H1 (cell line): Measurements from ENCODE around the gene UBR2. TPM values are rescaled to one million over a fixed set of nuclear protein-coding genes. Genes with fewer than 3 reads are reported as not detected.

Experiments
- CTCF ChIA-PET: fragments of 300-600 bp; sonication (Branson Sonifier 250); formaldehyde crosslinking; loops from one replicate; lab custom pipeline; 2021; ENCODE audit not compliant: partially characterized antibody; lab: Charles Lee
- POLR2A ChIA-PET: fragments of 300-600 bp; sonication (Branson Sonifier 250); formaldehyde crosslinking; loops from one replicate; lab custom pipeline; 2021; ENCODE audit warnings: inconsistent platforms; ENCODE audit not compliant: partially characterized antibody; lab: Charles Lee
- DNase-seq, 2 experiments: peaks; one replicate each; pipeline versions ENCODE4 v3.0.0 to v3.0.0-alpha.2; 2010 to 2022; ENCODE audit warnings: low spot score in 2 of 2, low read depth in 1 of 2, mixed read lengths in 1 of 2
- FAIRE-seq: peaks from 2 replicates; lab custom pipeline; 2011; peaks lifted over from hg19 to GRCh38; lab: Jason Lieb, UNC
- H2AFZ ChIP-seq: 2 replicates; pipeline ENCODE4 v1.8.1; 2012; ENCODE audit warnings: low read length, inconsistent platforms
- H2AK5ac ChIP-seq: 2 replicates; pipeline ENCODE4 v1.6.1; 2013; ENCODE audit warnings: low read depth, low read length
- H2BK120ac ChIP-seq: replicated peaks from 2 replicates; pipeline ENCODE3; 2013; ENCODE audit warnings: low read depth, low read length, inconsistent platforms
- H2BK12ac ChIP-seq: 2 replicates; pipeline ENCODE4 v1.6.1; 2013; ENCODE audit warnings: low read depth, low read length
- H2BK15ac ChIP-seq: 2 replicates; pipeline ENCODE4 v1.6.1; 2013; ENCODE audit warnings: low read length
- H2BK20ac ChIP-seq: 2 replicates; pipeline ENCODE4 v1.6.1; 2013; ENCODE audit warnings: low read length
- H2BK5ac ChIP-seq: 2 replicates; pipeline ENCODE4 v1.6.1; 2013; ENCODE audit warnings: low read depth, low read length
- H3K14ac ChIP-seq: 2 replicates; pipeline ENCODE4 v1.6.1; 2013; ENCODE audit warnings: inconsistent platforms; ENCODE audit not compliant: insufficient read length
- H3K18ac ChIP-seq: 2 replicates; pipeline ENCODE4 v1.6.1; 2013; ENCODE audit warnings: low read length; ENCODE audit errors: extremely low read depth
- H3K23ac ChIP-seq: 2 replicates; pipeline ENCODE4 v1.6.1; 2013; ENCODE audit warnings: inconsistent platforms; ENCODE audit not compliant: insufficient read length
- H3K23me2 ChIP-seq: 2 replicates; pipeline ENCODE4 v1.6.1; 2013; ENCODE audit warnings: low read depth, low read length
- H3K27ac ChIP-seq: 2 replicates; pipeline ENCODE4 v1.6.1; 2011; ENCODE audit warnings: low read depth, low read length, inconsistent platforms
- H3K27me3 ChIP-seq, 4 experiments: replicated peaks in 1 of 4; 1 replicate in 1 of 4; 2 replicates in 3 of 4; pipeline versions ENCODE4 v1.6.1 to v1.8.1; 2011 to 2013; ENCODE audit warnings: low read length in 3 of 4, mild to moderate bottlenecking in 3 of 4, inconsistent platforms in 2 of 4, mixed read lengths in 2 of 4, moderate library complexity in 1 of 4; ENCODE audit not compliant: control insufficient read depth in 3 of 4, insufficient read depth in 3 of 4; ENCODE audit errors: extremely low read depth in 1 of 4
- H3K36me3 ChIP-seq, 4 experiments: 2 replicates each; pipeline versions ENCODE4 v1.6.1 to v1.8.1; 2011 to 2013; ENCODE audit warnings: mild to moderate bottlenecking in 4 of 4, low read length in 3 of 4, moderate library complexity in 2 of 4, control low read depth in 1 of 4, inconsistent platforms in 1 of 4; ENCODE audit not compliant: insufficient read depth in 4 of 4, control insufficient read depth in 2 of 4
- H3K4ac ChIP-seq: replicated peaks from 2 replicates; pipeline ENCODE3; 2013; ENCODE audit warnings: low read length, low read depth, mixed read lengths, inconsistent platforms; ENCODE audit not compliant: insufficient read length
- H3K4me1 ChIP-seq, 4 experiments: replicated peaks in 1 of 4; 1 replicate in 1 of 4; 2 replicates in 3 of 4; pipeline versions ENCODE4 v1.6.1 to v1.8.1; 2011 to 2013; ENCODE audit warnings: low read length in 3 of 4, inconsistent platforms in 2 of 4, mixed read lengths in 1 of 4; ENCODE audit not compliant: insufficient read depth in 4 of 4, control insufficient read depth in 3 of 4
- H3K4me2 ChIP-seq, 2 experiments: 2 replicates each; pipeline versions ENCODE4 v1.6.1 to v1.8.1; 2011 to 2013; ENCODE audit warnings: low read depth in 2 of 2, low read length in 2 of 2, control low read depth in 1 of 2, inconsistent platforms in 1 of 2, mild to moderate bottlenecking in 1 of 2; ENCODE audit not compliant: insufficient read depth in 1 of 2
- H3K4me3 ChIP-seq, 4 experiments: fragments of 200-600, 300-600 bp in 1 of 4; sonication (generic), shearing (Covaris generic), sonication (Bioruptor Twin) in 1 of 4; 2 replicates each; pipeline versions ENCODE4 v1.5.1 to v1.8.1; 2011 to 2016; ENCODE audit warnings: low read length in 4 of 4, low read depth in 3 of 4, control low read depth in 2 of 4, inconsistent platforms in 2 of 4, mild to moderate bottlenecking in 2 of 4, mixed read lengths in 1 of 4, moderate library complexity in 1 of 4; ENCODE audit not compliant: insufficient read depth in 2 of 4; ENCODE audit errors: extremely low read depth in 1 of 4
- H3K56ac ChIP-seq: replicated peaks from 2 replicates; pipeline ENCODE3; 2013; ENCODE audit warnings: low read depth, mild to moderate bottlenecking, mixed read lengths, low read length, inconsistent platforms; ENCODE audit not compliant: insufficient read length
- H3K79me1 ChIP-seq: 2 replicates; pipeline ENCODE4 v1.6.1; 2013; ENCODE audit warnings: low read depth, low read length, control low read depth
- H3K79me2 ChIP-seq, 2 experiments: 2 replicates each; pipeline versions ENCODE4 v1.6.1 to v1.8.1; 2012 to 2013; ENCODE audit warnings: low read length in 2 of 2, mild to moderate bottlenecking in 2 of 2, inconsistent platforms in 1 of 2; ENCODE audit not compliant: insufficient read depth in 2 of 2, control insufficient read depth in 1 of 2
- H3K9ac ChIP-seq, 4 experiments: replicated peaks in 1 of 4; 1 replicate in 1 of 4; 2 replicates in 3 of 4; pipeline versions ENCODE4 v1.6.1 to v1.8.1; 2011 to 2013; ENCODE audit warnings: low read depth in 3 of 4, low read length in 3 of 4, control low read depth in 2 of 4, mild to moderate bottlenecking in 2 of 4, moderate library complexity in 2 of 4, inconsistent platforms in 1 of 4; ENCODE audit errors: extremely low read depth in 1 of 4
- H3K9me3 ChIP-seq, 2 experiments: 2 replicates each; pipeline versions ENCODE4 v1.6.1 to v1.8.1; 2012 to 2013; ENCODE audit warnings: mild to moderate bottlenecking in 2 of 2, moderate library complexity in 2 of 2, control low read depth in 1 of 2, inconsistent platforms in 1 of 2, low read depth in 1 of 2, low read length in 1 of 2, mixed read lengths in 1 of 2; ENCODE audit not compliant: insufficient read depth in 2 of 2
- H4K20me1 ChIP-seq, 2 experiments: replicated peaks in 1 of 2; 2 replicates each; pipeline versions ENCODE3 to v1.8.1; 2011 to 2013; ENCODE audit warnings: inconsistent platforms in 2 of 2, low read length in 2 of 2, mild to moderate bottlenecking in 1 of 2; ENCODE audit not compliant: insufficient read depth in 2 of 2, control insufficient read depth in 1 of 2
- H4K5ac ChIP-seq: 2 replicates; pipeline ENCODE4 v1.6.1; 2013; ENCODE audit warnings: low read length, low read depth, mixed read lengths, inconsistent platforms; ENCODE audit not compliant: insufficient read length
- H4K8ac ChIP-seq: 2 replicates; pipeline ENCODE4 v1.8.0; 2013; ENCODE audit warnings: mild to moderate bottlenecking, moderate library complexity, low read length, inconsistent platforms; ENCODE audit not compliant: insufficient read depth; ENCODE audit errors: extremely low read depth
- H4K91ac ChIP-seq: replicated peaks from 2 replicates; pipeline ENCODE3; 2013; ENCODE audit warnings: low read length, mixed read lengths, inconsistent platforms; ENCODE audit not compliant: insufficient read length
- ASH2L ChIP-seq: fragments of 200-600, 300-600 bp; sonication (generic); IDR thresholded peaks from one replicate; pipeline ENCODE4 v1.7.1; 2017; ENCODE audit warnings: low read length
- EP300 ChIP-seq, 2 experiments: IDR thresholded peaks; 1 replicate in 1 of 2; 2 replicates in 1 of 2; pipeline ENCODE4 v1.6.1; 2011 to 2012; ENCODE audit warnings: low read depth in 2 of 2, low read length in 2 of 2, mild to moderate bottlenecking in 2 of 2, borderline replicate concordance in 1 of 2, inconsistent platforms in 1 of 2, moderate library complexity in 1 of 2
- JUND ChIP-seq: IDR thresholded peaks from 2 replicates; pipeline ENCODE4 v1.6.1; 2011; ENCODE audit warnings: mild to moderate bottlenecking, improper control_type of control experiment, low read length
- KDM1A ChIP-seq: fragments of 200-600, 300-600 bp; sonication (generic); IDR thresholded peaks from 2 replicates; pipeline ENCODE4 v1.7.1; 2016; ENCODE audit warnings: mild to moderate bottlenecking, low read length, borderline replicate concordance
- PHF8 ChIP-seq: fragments of 200-600 bp; sonication (generic); conservative IDR thresholded peaks from 2 replicates; pipeline ENCODE4 v1.7.1; 2012; ENCODE audit warnings: low read depth, mild to moderate bottlenecking, inconsistent platforms, low read length, moderate library complexity
- SP2 ChIP-seq: IDR thresholded peaks from 2 replicates; pipeline ENCODE4 v1.6.1; 2012; ENCODE audit warnings: mild to moderate bottlenecking, low read length, inconsistent platforms
- ZNF274 ChIP-seq: IDR thresholded peaks from 2 replicates; pipeline ENCODE4 v1.7.0; 2012; ENCODE audit warnings: low read length, borderline replicate concordance; ENCODE audit errors: extremely low read depth
- WGBS, 2 experiments: shearing (Covaris generic) in 1 of 2; methylation state at CpG; one replicate each; pipeline versions ENCODE4 v1.1.6 to v1.1.7; 2013 to 2015; ENCODE audit warnings: low lambda C conversion rate in 2 of 2, mixed read lengths in 2 of 2, inconsistent platforms in 1 of 2, low coverage in 1 of 2, missing lambda C conversion rate in 1 of 2; ENCODE audit not compliant: insufficient replicate concordance in 2 of 2, insufficient coverage in 1 of 2, insufficient read length in 1 of 2; ENCODE audit errors: extremely low coverage in 1 of 2, missing lambda C conversion rate in 1 of 2; 5-methylcytosine and 5-hydroxymethylcytosine counted together
- polyA plus RNA-seq, 7 experiments: library from polyadenylated mRNA; depleted of rRNA in 3 of 7; stranded (reverse) in 5 of 7; unstranded in 2 of 7; fragments of >200 nt in 5 of 7; fragments of 200-250 nt in 2 of 7; gene quantifications; 1 replicate in 5 of 7; 2 replicates in 1 of 7; 4 replicates in 1 of 7; pipeline versions ENCODE4 v1.2.1 to v1.2.3, GENCODE V29; 2011 to 2013; ENCODE audit warnings: missing spikeins in 2 of 7, mixed read lengths in 2 of 7
- total RNA-seq: library from RNA; stranded (reverse); fragmentation: NEBNext Ultra II Directional; extraction: Animal tissue kit (Norgen Biotek cat#: 25700); gene quantifications from 2 replicates; pipeline ENCODE4 v1.2.1, GENCODE V29; 2021
- TF ChIP-seq, protein P1 (sequence below): IDR thresholded peaks from 2 replicates; pipeline ENCODE4 v1.6.1; 2012; ENCODE audit warnings: low read length, inconsistent platforms
- TF ChIP-seq, protein P2 (sequence below): IDR thresholded peaks from 2 replicates; pipeline ENCODE4 v1.6.1; 2011; ENCODE audit warnings: low read length, improper control_type of control experiment

Gene UBR2
- total and polyA plus RNA-seq, 2 of the 8 experiments (the other 6 are each of a cell fraction or from before 2014, with no cell fraction given): 6.5 to 19.5 TPM

DNA sequence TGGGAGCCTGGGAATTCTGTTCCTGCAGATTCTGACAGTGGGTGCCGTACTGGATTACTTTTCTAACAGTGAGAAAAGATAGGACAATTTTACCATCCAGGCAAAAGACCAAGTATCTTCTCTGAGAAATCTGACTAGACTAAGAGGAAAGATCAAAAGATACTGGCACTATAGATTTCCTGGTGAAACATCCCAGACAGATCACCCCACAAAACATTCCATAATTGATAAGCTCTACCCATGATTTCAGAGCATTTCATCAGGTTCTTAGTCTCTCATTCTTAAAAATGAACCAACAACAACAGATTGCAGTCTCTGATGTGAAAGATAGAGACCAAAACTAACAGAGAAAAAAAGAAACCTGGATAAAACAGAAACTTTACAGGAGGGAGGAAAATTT lies 13.6 kb upstream of the UBR2 start:
- H3K4me2 ChIP-seq: no peak overlapping the region
- DNase-seq (no peak), FAIRE-seq (no peak)
- no peak overlapping the region for H3K56ac ChIP-seq
- no peak overlapping the region for H2BK5ac ChIP-seq
- H3K9me3 ChIP-seq: peaks cover 3 to 4% of the 10 kb centered on the region in 2 experiments; a peak in 2 of 4 replicates
- no peak overlapping the region for H2AFZ ChIP-seq
- H2BK12ac ChIP-seq: no peak overlapping the region
- no peaks in the 10 kb centered on the region for H3K27me3 ChIP-seq
- no peaks in the 10 kb centered on the region; the same call in 1 of the 2 replicates for H3K23me2 ChIP-seq
- no peak overlapping the region for H3K27ac ChIP-seq
- H3K4me1 ChIP-seq: no peaks in the 10 kb centered on the region; a peak in 2 of 7 replicates
- no peak overlapping the region for H3K18ac ChIP-seq
- H3K23ac ChIP-seq: no peak overlapping the region
- no peak overlapping the region for H3K4me3 ChIP-seq
- H2AK5ac ChIP-seq: no peak overlapping the region
- H3K79me2 ChIP-seq: no peaks in the 10 kb centered on the region
- H2BK20ac ChIP-seq: no peak overlapping the region
- no peak overlapping the region for H2BK120ac ChIP-seq
- H4K5ac ChIP-seq: no peak overlapping the region
- no peak overlapping the region for H3K14ac ChIP-seq
- H4K91ac ChIP-seq: no peak overlapping the region
- no peak overlapping the region for H4K8ac ChIP-seq
- ChIA-PET POLR2A (no interaction called here), CTCF (interaction anchor here (1.4 to 4.1 kb wide), 2 partner anchors 10 to 12 kb away, joined by 3 to 30 read pairs; partner anchors contain the start of gene UBR2)
- WGBS, 2 experiments: 100% methylated on average over 1 of the region's 1 CpG; no CpG with 5 or more reads in 1 of the 2 experiments
- H4K20me1 ChIP-seq: no peaks in the 10 kb centered on the region
- H3K79me1 ChIP-seq: no peaks in the 10 kb centered on the region
- no peak overlapping the region for H2BK15ac ChIP-seq
- H3K36me3 ChIP-seq: no peaks in the 10 kb centered on the region
- no peak overlapping the region for H3K4ac ChIP-seq
- H3K9ac ChIP-seq: no peak overlapping the region
- TF ChIP-seq ASH2L: no peak
- TF ChIP-seq PHF8: no peak
- TF ChIP-seq, protein P1, sequence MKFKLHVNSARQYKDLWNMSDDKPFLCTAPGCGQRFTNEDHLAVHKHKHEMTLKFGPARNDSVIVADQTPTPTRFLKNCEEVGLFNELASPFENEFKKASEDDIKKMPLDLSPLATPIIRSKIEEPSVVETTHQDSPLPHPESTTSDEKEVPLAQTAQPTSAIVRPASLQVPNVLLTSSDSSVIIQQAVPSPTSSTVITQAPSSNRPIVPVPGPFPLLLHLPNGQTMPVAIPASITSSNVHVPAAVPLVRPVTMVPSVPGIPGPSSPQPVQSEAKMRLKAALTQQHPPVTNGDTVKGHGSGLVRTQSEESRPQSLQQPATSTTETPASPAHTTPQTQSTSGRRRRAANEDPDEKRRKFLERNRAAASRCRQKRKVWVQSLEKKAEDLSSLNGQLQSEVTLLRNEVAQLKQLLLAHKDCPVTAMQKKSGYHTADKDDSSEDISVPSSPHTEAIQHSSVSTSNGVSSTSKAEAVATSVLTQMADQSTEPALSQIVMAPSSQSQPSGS: no peak
- TF ChIP-seq EP300 (IDR thresholded peaks at IDR 0.05; ENCODE audit: borderline replicate concordance in 1 of 2, low read depth in 2 of 2, low read length in 2 of 2): no peak
- no peak for TF ChIP-seq KDM1A
- TF ChIP-seq, protein P2, sequence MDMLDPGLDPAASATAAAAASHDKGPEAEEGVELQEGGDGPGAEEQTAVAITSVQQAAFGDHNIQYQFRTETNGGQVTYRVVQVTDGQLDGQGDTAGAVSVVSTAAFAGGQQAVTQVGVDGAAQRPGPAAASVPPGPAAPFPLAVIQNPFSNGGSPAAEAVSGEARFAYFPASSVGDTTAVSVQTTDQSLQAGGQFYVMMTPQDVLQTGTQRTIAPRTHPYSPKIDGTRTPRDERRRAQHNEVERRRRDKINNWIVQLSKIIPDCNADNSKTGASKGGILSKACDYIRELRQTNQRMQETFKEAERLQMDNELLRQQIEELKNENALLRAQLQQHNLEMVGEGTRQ: no peak
- TF ChIP-seq JUND: no peak
- no peak for TF ChIP-seq ZNF274
- TF ChIP-seq SP2: no peak
